GM23338 (cell line): ENCODE measurements around the gene ASIC5.

Source experiments
- CREB1 ChIP-seq: fragments of 250-450 bp; sonication (Bioruptor Pico); IDR thresholded peaks from 2 replicates; pipeline ENCODE4 v1.5.0; 2020; ENCODE audit warnings: low read depth, mild to moderate bottlenecking, moderate library complexity
- EZH2 ChIP-seq: fragments of 200-600 bp; sonication (generic); IDR thresholded peaks from one replicate; pipeline ENCODE4 v1.8.0; 2017; ENCODE audit warnings: antibody characterized with exemption, mild to moderate bottlenecking, low read depth; ENCODE audit not compliant: unreplicated experiment
- EZH2phosphoT487 ChIP-seq: fragments of 200-600 bp; sonication (generic); IDR thresholded peaks from one replicate; pipeline ENCODE4 v1.8.1; 2018; ENCODE audit warnings: antibody characterized with exemption; ENCODE audit not compliant: unreplicated experiment
- JUNB ChIP-seq: IDR thresholded peaks from one replicate; pipeline ENCODE4 v1.6.1; 2016; ENCODE audit warnings: antibody characterized with exemption; ENCODE audit not compliant: unreplicated experiment
- NANOG ChIP-seq: IDR thresholded peaks from 2 replicates; pipeline ENCODE4 v1.6.1; 2016; ENCODE audit warnings: antibody characterized with exemption, borderline replicate concordance
- POLR2AphosphoS5 ChIP-seq: IDR thresholded peaks from 2 replicates; pipeline ENCODE4 v1.6.1; 2016; ENCODE audit warnings: antibody characterized with exemption, low read depth
- STAT1 ChIP-seq: IDR thresholded peaks from one replicate; pipeline ENCODE4 v1.6.1; 2016; ENCODE audit warnings: antibody characterized with exemption; ENCODE audit not compliant: unreplicated experiment
- ZNF114 ChIP-seq: fragments of 250-450 bp; sonication (Bioruptor Pico); IDR thresholded peaks from 2 replicates; pipeline ENCODE4 v1.5.0; 2020; ENCODE audit warnings: mild to moderate bottlenecking, moderate library complexity
- ZNF331 ChIP-seq: fragments of 250-450 bp; sonication (Bioruptor Pico); IDR thresholded peaks from 2 replicates; pipeline ENCODE4 v1.5.0; 2020; ENCODE audit warnings: low read depth, mild to moderate bottlenecking, moderate library complexity
- TF ChIP-seq, protein P1 (sequence below), 2 experiments: fragments of 200-600 bp in 1 of 2; sonication (generic) in 1 of 2; conservative IDR thresholded peaks; 2 replicates each; pipeline versions ENCODE4 v1.5.1 to v1.6.1; 2016 to 2017; ENCODE audit warnings: antibody characterized with exemption in 2 of 2, low read depth in 2 of 2, mild to moderate bottlenecking in 2 of 2, moderate library complexity in 1 of 2
- TF ChIP-seq, protein P2 (sequence below): IDR thresholded peaks from one replicate; pipeline ENCODE4 v1.6.1; 2018; ENCODE audit warnings: antibody characterized with exemption; ENCODE audit not compliant: unreplicated experiment
- TF ChIP-seq, protein P3 (sequence below): IDR thresholded peaks from 2 replicates; pipeline ENCODE4 v1.6.1; 2016; ENCODE audit warnings: antibody characterized with exemption
- TF ChIP-seq, protein P4 (sequence below): fragments of 250-450 bp; sonication (Bioruptor Pico); IDR thresholded peaks from 2 replicates; pipeline ENCODE4 v1.5.0; 2020; ENCODE audit warnings: mild to moderate bottlenecking, moderate library complexity

DNA sequence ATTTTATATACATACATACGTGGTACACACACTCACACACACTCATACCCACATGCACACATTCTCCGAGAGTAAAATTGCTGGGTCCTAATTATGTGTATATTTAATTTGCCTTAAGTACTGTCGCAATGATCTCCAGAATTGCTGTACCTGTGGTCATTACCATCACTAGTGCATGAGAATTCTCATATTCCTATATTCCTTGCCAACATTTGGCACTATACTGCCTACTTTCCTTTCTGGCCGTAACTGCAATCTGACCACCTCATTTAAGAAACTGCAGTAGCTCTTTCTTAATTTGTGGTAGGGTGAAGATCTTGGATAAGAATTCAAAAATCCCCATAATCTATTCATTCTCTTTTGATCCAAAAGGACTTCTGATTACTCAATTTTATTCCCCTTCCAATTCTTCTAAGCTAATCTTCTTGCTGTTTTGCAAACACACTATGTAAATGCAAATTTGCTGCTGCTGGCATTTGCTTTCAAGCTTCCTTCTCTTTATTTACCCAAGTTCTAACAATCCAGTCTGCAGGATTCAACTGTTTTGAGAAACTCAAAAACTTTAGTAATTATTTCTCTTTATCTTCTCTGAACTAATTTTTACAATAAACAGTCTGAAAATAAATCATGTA is 45.1 kb downstream of the ASIC5 start:
- TF ChIP-seq EZH2 (no peak), ZNF331 (no peak), EZH2phosphoT487 (no peak), POLR2AphosphoS5 (no peak), NANOG (no peak), STAT1 (no peak), ZNF114 (CRISPR knock-in tag) (no peak), JUNB (no peak), CREB1 (CRISPR knock-in tag) (no peak)
- TF ChIP-seq, protein P1, sequence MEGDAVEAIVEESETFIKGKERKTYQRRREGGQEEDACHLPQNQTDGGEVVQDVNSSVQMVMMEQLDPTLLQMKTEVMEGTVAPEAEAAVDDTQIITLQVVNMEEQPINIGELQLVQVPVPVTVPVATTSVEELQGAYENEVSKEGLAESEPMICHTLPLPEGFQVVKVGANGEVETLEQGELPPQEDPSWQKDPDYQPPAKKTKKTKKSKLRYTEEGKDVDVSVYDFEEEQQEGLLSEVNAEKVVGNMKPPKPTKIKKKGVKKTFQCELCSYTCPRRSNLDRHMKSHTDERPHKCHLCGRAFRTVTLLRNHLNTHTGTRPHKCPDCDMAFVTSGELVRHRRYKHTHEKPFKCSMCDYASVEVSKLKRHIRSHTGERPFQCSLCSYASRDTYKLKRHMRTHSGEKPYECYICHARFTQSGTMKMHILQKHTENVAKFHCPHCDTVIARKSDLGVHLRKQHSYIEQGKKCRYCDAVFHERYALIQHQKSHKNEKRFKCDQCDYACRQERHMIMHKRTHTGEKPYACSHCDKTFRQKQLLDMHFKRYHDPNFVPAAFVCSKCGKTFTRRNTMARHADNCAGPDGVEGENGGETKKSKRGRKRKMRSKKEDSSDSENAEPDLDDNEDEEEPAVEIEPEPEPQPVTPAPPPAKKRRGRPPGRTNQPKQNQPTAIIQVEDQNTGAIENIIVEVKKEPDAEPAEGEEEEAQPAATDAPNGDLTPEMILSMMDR (conservative IDR thresholded peaks at IDR 0.05; ENCODE audit: low read depth in 2 of 2), result no peak
- TF ChIP-seq, protein P2, sequence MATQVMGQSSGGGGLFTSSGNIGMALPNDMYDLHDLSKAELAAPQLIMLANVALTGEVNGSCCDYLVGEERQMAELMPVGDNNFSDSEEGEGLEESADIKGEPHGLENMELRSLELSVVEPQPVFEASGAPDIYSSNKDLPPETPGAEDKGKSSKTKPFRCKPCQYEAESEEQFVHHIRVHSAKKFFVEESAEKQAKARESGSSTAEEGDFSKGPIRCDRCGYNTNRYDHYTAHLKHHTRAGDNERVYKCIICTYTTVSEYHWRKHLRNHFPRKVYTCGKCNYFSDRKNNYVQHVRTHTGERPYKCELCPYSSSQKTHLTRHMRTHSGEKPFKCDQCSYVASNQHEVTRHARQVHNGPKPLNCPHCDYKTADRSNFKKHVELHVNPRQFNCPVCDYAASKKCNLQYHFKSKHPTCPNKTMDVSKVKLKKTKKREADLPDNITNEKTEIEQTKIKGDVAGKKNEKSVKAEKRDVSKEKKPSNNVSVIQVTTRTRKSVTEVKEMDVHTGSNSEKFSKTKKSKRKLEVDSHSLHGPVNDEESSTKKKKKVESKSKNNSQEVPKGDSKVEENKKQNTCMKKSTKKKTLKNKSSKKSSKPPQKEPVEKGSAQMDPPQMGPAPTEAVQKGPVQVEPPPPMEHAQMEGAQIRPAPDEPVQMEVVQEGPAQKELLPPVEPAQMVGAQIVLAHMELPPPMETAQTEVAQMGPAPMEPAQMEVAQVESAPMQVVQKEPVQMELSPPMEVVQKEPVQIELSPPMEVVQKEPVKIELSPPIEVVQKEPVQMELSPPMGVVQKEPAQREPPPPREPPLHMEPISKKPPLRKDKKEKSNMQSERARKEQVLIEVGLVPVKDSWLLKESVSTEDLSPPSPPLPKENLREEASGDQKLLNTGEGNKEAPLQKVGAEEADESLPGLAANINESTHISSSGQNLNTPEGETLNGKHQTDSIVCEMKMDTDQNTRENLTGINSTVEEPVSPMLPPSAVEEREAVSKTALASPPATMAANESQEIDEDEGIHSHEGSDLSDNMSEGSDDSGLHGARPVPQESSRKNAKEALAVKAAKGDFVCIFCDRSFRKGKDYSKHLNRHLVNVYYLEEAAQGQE, result no peak
- TF ChIP-seq, protein P3, sequence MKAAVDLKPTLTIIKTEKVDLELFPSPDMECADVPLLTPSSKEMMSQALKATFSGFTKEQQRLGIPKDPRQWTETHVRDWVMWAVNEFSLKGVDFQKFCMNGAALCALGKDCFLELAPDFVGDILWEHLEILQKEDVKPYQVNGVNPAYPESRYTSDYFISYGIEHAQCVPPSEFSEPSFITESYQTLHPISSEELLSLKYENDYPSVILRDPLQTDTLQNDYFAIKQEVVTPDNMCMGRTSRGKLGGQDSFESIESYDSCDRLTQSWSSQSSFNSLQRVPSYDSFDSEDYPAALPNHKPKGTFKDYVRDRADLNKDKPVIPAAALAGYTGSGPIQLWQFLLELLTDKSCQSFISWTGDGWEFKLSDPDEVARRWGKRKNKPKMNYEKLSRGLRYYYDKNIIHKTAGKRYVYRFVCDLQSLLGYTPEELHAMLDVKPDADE, result no peak
- TF ChIP-seq, protein P4, sequence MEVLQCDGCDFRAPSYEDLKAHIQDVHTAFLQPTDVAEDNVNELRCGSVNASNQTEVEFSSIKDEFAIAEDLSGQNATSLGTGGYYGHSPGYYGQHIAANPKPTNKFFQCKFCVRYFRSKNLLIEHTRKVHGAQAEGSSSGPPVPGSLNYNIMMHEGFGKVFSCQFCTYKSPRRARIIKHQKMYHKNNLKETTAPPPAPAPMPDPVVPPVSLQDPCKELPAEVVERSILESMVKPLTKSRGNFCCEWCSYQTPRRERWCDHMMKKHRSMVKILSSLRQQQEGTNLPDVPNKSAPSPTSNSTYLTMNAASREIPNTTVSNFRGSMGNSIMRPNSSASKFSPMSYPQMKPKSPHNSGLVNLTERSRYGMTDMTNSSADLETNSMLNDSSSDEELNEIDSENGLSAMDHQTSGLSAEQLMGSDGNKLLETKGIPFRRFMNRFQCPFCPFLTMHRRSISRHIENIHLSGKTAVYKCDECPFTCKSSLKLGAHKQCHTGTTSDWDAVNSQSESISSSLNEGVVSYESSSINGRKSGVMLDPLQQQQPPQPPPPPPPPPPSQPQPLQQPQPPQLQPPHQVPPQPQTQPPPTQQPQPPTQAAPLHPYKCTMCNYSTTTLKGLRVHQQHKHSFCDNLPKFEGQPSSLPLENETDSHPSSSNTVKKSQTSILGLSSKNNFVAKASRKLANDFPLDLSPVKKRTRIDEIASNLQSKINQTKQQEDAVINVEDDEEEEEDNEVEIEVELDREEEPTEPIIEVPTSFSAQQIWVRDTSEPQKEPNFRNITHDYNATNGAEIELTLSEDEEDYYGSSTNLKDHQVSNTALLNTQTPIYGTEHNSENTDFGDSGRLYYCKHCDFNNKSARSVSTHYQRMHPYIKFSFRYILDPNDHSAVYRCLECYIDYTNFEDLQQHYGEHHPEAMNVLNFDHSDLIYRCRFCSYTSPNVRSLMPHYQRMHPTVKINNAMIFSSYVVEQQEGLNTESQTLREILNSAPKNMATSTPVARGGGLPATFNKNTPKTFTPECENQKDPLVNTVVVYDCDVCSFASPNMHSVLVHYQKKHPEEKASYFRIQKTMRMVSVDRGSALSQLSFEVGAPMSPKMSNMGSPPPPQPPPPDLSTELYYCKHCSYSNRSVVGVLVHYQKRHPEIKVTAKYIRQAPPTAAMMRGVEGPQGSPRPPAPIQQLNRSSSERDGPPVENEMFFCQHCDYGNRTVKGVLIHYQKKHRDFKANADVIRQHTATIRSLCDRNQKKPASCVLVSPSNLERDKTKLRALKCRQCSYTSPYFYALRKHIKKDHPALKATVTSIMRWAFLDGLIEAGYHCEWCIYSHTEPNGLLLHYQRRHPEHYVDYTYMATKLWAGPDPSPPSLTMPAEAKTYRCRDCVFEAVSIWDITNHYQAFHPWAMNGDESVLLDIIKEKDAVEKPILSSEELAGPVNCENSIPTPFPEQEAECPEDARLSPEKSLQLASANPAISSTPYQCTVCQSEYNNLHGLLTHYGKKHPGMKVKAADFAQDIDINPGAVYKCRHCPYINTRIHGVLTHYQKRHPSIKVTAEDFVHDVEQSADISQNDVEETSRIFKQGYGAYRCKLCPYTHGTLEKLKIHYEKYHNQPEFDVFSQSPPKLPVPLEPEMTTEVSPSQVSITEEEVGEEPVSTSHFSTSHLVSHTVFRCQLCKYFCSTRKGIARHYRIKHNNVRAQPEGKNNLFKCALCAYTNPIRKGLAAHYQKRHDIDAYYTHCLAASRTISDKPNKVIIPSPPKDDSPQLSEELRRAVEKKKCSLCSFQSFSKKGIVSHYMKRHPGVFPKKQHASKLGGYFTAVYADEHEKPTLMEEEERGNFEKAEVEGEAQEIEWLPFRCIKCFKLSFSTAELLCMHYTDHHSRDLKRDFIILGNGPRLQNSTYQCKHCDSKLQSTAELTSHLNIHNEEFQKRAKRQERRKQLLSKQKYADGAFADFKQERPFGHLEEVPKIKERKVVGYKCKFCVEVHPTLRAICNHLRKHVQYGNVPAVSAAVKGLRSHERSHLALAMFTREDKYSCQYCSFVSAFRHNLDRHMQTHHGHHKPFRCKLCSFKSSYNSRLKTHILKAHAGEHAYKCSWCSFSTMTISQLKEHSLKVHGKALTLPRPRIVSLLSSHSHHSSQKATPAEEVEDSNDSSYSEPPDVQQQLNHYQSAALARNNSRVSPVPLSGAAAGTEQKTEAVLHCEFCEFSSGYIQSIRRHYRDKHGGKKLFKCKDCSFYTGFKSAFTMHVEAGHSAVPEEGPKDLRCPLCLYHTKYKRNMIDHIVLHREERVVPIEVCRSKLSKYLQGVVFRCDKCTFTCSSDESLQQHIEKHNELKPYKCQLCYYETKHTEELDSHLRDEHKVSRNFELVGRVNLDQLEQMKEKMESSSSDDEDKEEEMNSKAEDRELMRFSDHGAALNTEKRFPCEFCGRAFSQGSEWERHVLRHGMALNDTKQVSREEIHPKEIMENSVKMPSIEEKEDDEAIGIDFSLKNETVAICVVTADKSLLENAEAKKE, result no peak
